KBM-7 (cell line): ENCODE data around the gene ART5.
"Not testable (repeated sequence)": the region's sequence is repeated elsewhere in the genome, so short reads cannot be mapped to it uniquely, and the experiment has no call there.

Source experiments
- DNase-seq: peaks from one replicate; pipeline ENCODE4 v3.0.0-alpha.2; 2015
- in situ Hi-C: fragments of 300-500 bp; cut with MboI; formaldehyde crosslinking; loops from 2 replicates; pipeline ENCODE4 v1.14.3; 2020; ENCODE audit warnings: low sequenced_read_pairs, low pct_unique_long_range_greater_than_20kb, mixed read lengths

ART5 gene

GRCh38 chr11:3590193-3590592 lies 51.6 kb downstream of the ART5 start:
- DNase-seq, in situ Hi-C loops: not testable (repeated sequence)

DNA sequence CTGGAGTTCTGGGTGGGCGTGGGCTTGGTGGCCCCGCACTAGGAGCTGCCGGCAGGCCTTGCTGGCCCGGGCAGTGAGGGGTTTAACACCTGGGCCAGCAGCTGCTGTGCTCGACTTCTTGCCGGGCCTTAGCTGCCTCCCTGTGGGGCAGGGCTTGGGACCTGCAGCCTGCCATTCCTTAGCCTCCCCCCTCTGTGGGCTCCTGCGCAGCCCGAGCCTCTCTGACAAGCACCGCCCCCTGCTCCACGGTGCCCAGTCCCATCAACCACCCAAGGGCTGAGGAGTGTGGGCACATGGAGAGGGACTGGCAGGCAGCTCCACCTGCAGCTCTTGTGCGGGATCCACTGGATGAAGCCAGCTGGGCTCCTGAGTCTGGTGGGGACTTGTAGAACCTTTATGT lies 53.0 kb downstream of the ART5 start:
- in situ Hi-C loops, DNase-seq: not testable (repeated sequence)
